Body of pancreas (tissue), 4 donors: ENCODE results near the gene SRGAP2. TPM values are rescaled to one million over a fixed set of nuclear protein-coding genes. Genes with fewer than 3 reads are reported as not detected.
"Not testable (repeated sequence)": the region's sequence is repeated elsewhere in the genome, so short reads cannot be mapped to it uniquely, and the experiment has no call there.

Source experiments
- ATAC-seq: fragments of 150-250 bp; one replicate; pipeline ENCODE4 v1.9.1; 2016
- DNase-seq, 4 donors: peaks; one replicate each; pipeline ENCODE4 v3.0.0-alpha.2; 2019
- H3K27ac ChIP-seq, 4 donors: fragments of 200-600 bp; sonication (generic); 1 replicate in 3 of 4; 2 replicates in 1 of 4; pipeline versions ENCODE4 v1.5.1 to v1.6.1; 2016 to 2019; ENCODE audit warnings: mild to moderate bottlenecking in 1 of 4, mixed read lengths in 1 of 4, moderate library complexity in 1 of 4
- H3K27me3 ChIP-seq, 2 donors: fragments of 200-600 bp; sonication (generic); one replicate each; pipeline ENCODE4 v1.6.0; 2016; ENCODE audit warnings: mild to moderate bottlenecking in 1 of 2
- H3K36me3 ChIP-seq, 2 donors: fragments of 200-600 bp; sonication (generic); replicated peaks in 1 of 2; 2 replicates each; pipeline ENCODE4 v1.5.1; 2016; ENCODE audit warnings: low read depth in 2 of 2; ENCODE audit not compliant: insufficient read depth in 1 of 2
- H3K4me1 ChIP-seq: fragments of 200-600 bp; sonication (generic); one replicate; pipeline ENCODE4 v1.6.0; 2016
- H3K4me3 ChIP-seq, 2 donors: fragments of 200-600 bp; sonication (generic); 1 replicate in 1 of 2; 2 replicates in 1 of 2; pipeline ENCODE4 v1.5.1; 2016 to 2019
- H3K9me3 ChIP-seq, 3 donors: fragments of 200-600 bp; sonication (generic); 1 replicate in 2 of 3; 2 replicates in 1 of 3; pipeline ENCODE4 v1.5.1; 2016
- WGBS, 2 donors: methylation state at CpG; one replicate each; pipeline ENCODE4 v1.1.5; 2017; 5-methylcytosine and 5-hydroxymethylcytosine counted together
- intact Hi-C: fragments of 100-400 bp; cut with DNase I; formaldehyde crosslinking; loops from one replicate; pipeline ENCODE4 v1.15.1; 2023
- total RNA-seq, 2 donors: library from RNA; depleted of rRNA; stranded (reverse); fragments of >200 nt; gene quantifications; one replicate each; pipeline ENCODE4 v1.1.0, GENCODE V29; 2016

The SRGAP2 gene
- total RNA-seq, 2 donors from 2014 or later, result 10.2 to 23.6 TPM

DNA sequence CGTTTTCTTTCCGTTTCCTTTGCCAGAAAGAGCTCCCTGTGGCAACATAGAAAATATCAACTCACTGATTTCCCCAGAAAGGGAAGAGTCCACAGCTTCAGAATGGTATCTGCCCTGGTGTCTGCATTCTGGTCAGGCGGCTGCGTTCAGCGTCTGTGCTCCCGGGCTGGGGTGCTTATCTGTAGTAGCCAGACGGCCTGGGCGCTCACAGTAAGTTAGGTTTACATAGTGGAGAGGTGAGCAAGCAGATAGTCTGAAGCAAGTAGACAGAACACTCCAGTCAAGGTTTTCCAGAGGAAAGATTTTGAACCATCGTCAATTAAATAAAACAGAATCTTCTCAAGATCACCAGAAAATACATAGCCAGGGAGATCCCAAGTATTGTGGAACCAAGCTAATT, 28.6 kb downstream of the SRGAP2 start:
- H3K4me3 ChIP-seq, intact Hi-C loops, H3K9me3 ChIP-seq, H3K4me1 ChIP-seq, H3K36me3 ChIP-seq, H3K27ac ChIP-seq, ATAC-seq, H3K27me3 ChIP-seq: not testable (repeated sequence)
- peak in 1 of 4 donors; percentile 6 for DNase-seq
- WGBS, 2 donors, result 42 to 60% methylated on average over 6 of the region's 9 CpGs

DNA sequence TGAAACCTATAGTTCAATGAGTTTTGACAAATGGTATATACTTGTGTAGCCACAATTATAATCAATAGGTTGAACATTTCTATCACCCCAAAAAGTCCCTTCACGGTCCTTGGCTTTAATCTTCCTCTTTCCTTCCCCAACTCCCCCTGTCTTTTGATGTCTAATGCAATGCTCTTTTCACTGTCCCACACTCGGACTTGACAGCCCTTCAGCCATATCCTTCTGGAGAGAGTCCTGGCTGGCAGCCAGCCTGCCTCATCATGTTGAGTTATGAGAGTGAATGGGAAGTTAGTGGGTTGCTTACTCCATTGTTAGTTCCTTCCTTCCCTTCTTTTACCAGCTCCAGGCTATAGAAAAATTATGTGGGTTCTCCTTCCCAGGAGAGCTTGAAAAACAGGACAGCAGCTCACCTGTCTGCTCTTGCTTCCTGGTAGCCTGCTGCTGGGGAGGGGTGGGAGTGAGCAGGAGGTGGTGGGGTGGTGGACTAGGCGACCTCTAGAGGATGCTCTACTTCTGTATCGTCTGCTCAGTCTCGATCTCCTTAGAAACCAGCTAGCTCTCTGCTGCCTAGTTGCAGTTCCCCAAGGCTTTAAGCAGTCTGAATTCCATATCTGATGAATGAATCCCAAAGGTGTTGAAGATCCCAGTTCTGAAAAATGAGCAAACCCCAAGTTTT, 29.8 kb downstream of the SRGAP2 start:
- H3K4me3 ChIP-seq, H3K4me1 ChIP-seq, DNase-seq, H3K27me3 ChIP-seq, H3K36me3 ChIP-seq, H3K27ac ChIP-seq, intact Hi-C loops, H3K9me3 ChIP-seq: not testable (repeated sequence)
- ATAC-seq, result peak; percentile 38
- 69% methylated on average over 2 of the region's 5 CpGs; no CpG with 5 or more reads in 1 of the 2 donors for WGBS, 2 donors

DNA sequence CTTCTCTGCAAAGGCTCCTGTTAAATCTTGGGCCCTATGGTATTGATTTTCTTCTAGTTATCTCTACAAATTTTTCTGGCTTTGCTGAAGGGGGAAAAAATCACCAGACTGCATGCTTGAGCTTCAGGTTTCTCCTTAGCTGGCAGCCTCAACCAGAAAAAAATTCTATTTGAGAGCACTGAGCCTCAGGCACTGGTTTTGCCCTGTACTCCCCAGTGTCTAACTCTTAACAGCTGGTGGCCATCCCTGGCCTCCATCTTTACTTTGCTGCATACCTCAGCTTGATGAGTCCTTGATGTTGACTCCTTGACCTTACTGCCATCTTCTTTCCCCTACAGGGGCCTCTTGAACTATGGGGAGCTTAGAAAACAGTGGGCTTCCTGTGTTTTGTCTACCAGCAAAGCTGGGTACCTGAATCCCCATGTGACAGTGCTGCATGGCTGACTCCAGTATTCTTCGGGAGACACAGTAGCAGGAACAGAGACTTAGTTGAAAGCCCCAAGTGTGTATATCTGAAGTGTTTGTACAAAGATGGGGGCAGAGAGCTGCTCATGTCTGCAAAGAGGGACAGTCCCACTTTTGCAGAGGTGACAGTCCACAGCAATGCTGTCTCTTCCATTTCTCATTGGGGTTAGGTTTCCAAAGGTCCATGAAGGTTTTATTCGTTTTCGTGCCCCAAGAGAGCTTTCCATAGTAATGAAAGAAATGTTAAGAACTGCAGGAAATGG, 31.0 kb downstream of the SRGAP2 start:
- intact Hi-C loops, H3K9me3 ChIP-seq, DNase-seq, ATAC-seq, H3K36me3 ChIP-seq, H3K27me3 ChIP-seq, H3K4me3 ChIP-seq, H3K4me1 ChIP-seq, H3K27ac ChIP-seq: not testable (repeated sequence)
- WGBS, 2 donors, result 76 to 92% methylated on average over 2 of the region's 3 CpGs

DNA sequence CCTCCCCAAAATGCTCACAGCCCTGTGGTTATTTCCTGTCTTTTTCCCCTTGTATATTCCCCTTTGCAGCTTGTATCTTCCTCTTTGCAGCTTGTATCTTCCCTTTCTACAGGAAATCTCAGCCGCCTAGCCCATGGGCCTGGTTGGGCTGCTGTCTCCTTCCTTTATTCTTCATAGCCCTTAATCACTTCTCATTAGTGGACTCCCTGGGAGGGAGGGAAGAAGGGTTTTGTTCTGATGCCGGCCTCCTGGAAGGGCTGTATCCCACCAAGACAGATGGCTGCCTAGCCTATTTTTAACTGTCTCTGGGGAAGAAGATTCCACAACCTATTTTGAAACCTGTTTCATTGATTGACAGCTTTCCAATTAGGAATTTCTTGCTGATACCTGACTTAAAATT, 31.8 kb downstream of the SRGAP2 start:
- H3K27ac ChIP-seq, H3K4me1 ChIP-seq, H3K36me3 ChIP-seq, H3K9me3 ChIP-seq, DNase-seq, H3K4me3 ChIP-seq, ATAC-seq, intact Hi-C loops, H3K27me3 ChIP-seq: not testable (repeated sequence)
- no CpG with 5 or more reads among the region's 2 CpGs for whole genome bisulfite sequencing, 2 donors

DNA sequence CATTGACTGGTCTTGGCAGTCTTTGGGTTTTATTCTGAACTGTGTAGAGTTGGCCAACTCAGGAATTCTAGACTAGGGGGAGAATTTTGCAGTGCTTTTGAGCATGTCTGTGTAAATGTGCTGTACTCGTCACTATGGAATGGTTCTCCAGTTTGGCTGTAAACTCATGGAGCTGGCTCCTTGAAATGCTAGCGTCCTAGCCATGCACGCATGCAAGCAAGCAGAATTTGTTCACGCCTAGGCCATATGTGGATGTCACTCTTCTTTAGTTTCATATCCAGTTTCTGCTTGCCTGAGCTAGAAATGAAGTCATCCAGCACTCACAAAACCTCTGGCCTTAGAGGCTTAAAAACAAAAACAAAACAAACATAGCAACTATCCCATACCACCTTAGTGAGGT, 36.9 kb downstream of the SRGAP2 start:
- H3K4me1 ChIP-seq, H3K36me3 ChIP-seq, ATAC-seq, H3K27ac ChIP-seq, H3K4me3 ChIP-seq, H3K27me3 ChIP-seq, H3K9me3 ChIP-seq, intact Hi-C loops, DNase-seq: not testable (repeated sequence)
- 82 to 100% methylated on average over 4 of the region's 4 CpGs for WGBS, 2 donors

DNA sequence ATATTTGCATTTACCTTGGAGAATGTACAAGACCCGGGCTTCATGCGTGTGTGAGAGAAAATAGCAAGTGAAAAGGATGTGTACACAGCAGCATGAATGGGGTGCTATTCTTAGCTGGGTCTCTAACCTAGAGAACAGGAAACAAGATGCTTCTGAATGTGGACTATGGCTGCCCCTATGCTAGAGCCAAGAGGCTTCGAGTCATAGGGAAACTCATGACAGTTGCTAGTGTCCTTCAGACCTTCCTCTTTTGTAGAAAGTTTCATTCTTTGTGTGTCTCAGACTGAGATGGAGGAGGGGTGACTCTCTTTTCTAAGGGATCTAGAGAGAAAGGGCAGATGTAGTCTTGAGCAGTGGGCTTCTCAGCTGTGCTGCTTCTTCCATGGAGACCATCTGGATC, 40.0 kb downstream of the SRGAP2 start:
- H3K36me3 ChIP-seq, H3K4me3 ChIP-seq, DNase-seq, ATAC-seq, H3K27ac ChIP-seq, H3K27me3 ChIP-seq, H3K4me1 ChIP-seq, H3K9me3 ChIP-seq, intact Hi-C loops: not testable (repeated sequence)
- 21 to 37% methylated on average over 1 to 3 of the region's 3 CpGs for WGBS, 2 donors

DNA sequence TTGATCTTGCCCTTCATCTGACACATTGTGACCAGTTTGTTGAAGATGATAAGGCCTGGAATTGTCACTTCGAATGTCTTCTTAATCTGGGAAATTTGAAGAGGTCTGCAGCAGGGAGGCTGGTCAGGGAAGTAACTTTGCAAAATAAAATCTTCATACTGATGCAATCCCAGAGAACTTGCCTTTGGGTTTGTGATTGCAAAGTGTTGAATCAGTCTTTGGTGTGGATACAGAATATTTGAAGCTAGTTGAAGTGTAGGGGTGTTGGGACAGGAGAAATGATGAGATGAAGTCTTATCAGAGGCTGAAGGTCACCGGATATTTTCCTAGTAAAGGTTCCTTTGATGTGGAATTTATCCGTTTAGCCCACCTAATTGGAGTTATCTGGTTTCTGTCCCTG, 42.1 kb downstream of the SRGAP2 start:
- DNase-seq, H3K9me3 ChIP-seq, ATAC-seq, H3K4me3 ChIP-seq, H3K36me3 ChIP-seq, intact Hi-C loops, H3K27me3 ChIP-seq, H3K27ac ChIP-seq, H3K4me1 ChIP-seq: not testable (repeated sequence)
- WGBS, 2 donors, result 58 to 82% methylated on average over 1 of the region's 3 CpGs

DNA sequence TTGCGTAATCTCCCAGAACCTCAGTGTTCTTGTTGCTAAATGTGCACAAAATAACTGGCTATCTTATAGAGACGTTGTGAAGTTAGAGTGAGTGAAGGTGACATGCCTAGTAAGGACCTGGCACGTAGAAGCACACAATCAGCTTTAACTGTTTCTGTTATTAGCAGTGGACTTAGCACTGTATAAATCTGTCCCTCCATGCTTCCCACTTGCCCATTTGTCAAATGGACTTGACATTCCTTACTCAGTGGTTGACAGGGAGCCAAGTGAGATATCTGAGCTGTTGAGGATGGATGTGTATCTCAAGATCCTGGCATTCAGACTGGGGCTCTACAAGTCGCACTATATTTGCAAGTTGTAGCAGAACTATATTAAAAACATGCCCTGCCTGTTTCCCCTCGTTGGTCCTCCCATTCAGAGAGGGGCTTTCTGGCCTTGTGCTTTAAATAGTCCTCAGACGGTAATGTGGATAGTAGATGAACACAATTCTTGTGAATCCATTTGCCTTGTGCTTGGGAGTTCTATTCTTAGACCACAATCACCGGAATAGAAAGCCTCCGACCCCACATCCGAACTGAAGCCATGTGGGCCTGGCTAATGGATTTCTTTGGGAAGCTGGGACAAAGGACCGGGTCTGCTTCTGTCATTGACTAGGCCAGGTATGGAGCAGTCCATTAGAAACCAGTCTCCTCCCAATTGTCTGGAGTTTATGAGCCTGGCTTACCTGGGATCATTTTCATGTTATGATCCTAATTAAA, 43.0 kb downstream of the SRGAP2 start:
- H3K4me3 ChIP-seq, H3K9me3 ChIP-seq, H3K27me3 ChIP-seq, DNase-seq, H3K27ac ChIP-seq, ATAC-seq, intact Hi-C loops, H3K36me3 ChIP-seq, H3K4me1 ChIP-seq: not testable (repeated sequence)
- WGBS, 2 donors, result no CpG with 5 or more reads among the region's 10 CpGs

DNA sequence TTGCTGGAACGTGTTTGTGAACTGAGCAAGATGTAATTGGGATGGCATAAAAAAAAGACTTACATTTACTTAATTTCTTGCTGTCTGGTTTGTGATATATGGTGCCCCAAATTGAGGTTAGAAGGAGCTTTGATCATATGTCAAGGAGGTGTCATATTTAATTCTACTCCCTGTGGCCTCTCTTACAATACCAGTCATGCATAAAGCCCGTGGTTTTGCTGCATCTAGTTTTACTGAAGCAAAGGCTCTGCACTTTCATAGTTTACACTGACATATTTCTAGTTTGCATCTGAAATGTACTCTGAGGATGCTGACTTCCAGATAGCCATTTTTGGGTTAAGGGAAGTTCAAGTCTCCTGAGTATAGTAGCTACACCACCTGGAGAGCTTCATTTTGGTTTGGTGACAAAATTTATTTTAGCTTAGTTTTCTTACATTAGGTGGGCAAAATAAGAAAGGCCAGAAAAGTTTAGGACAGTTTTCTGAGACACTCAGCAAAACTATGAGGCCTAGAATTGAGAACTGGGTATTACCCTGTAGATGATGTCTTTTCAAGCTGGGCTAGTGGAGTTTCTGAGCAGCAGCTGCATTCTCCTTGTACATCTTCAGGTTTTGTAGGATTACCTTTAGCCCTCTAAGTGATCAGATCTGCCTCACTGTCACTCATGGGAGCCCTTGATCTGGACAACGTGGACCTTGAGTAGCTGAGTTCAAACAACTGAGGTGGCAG, 47.8 kb downstream of the SRGAP2 start:
- intact Hi-C loops, H3K4me3 ChIP-seq, H3K27me3 ChIP-seq, H3K27ac ChIP-seq, ATAC-seq, H3K4me1 ChIP-seq, H3K9me3 ChIP-seq, H3K36me3 ChIP-seq, DNase-seq: not testable (repeated sequence)
- 17 to 65% methylated on average over 1 to 2 of the region's 3 CpGs for WGBS, 2 donors

DNA sequence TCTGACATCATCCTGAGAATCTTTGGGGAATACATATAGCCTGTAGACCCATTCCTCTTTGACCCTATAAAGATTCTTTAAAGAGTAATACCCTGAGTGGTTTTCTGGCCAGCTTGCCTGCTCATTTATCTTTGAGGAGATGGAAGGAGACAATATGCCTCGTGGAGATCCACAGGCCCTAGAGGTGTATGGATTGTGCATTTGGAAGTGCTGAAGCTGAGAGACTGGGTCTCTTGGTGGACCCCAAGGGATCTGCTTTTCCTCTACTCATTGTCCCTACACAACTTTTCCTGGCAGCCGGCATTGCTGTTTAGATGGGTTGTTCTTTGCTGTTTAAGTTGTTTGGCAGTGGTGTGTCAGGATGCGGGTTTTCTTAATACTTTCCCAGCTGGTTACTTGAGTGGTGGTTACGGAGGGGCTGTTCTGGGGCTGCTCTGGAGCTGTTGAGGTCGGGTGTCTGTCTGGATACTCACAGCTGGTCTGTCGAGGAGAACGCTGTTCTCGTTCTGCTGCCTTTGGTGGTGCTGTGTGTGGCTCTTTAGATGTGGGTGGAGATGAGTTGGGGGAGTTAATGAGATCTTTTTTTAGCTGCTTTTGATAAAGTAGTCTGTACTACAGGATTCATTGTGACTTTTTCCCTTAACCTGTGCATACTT, 49.5 kb downstream of the SRGAP2 start:
- H3K27me3 ChIP-seq, intact Hi-C loops, DNase-seq, ATAC-seq, H3K27ac ChIP-seq, H3K4me1 ChIP-seq, H3K9me3 ChIP-seq, H3K4me3 ChIP-seq, H3K36me3 ChIP-seq: not testable (repeated sequence)
- WGBS, 2 donors, result 85% methylated on average over 3 of the region's 8 CpGs; no CpG with 5 or more reads in 1 of the 2 donors
